K562 (cell line): ENCODE results near the gene SGMS1. TPM values are rescaled to one million over a fixed set of nuclear protein-coding genes. Genes with fewer than 3 reads are reported as not detected.
A peak's percentile ranks its signal among the peaks of the same experiment; 100 is the strongest.

ENCODE experiments used
- BACH1 ChIP-seq: fragments of 200-800 bp; sonication (Bioruptor generic); IDR thresholded peaks from 2 replicates; pipeline ENCODE4 v1.6.1; 2016; ENCODE audit warnings: missing genetic modification characterization, missing compliant biosample characterization
- BMI1 ChIP-seq: fragments of 150-350 bp; IDR thresholded peaks from 2 replicates; pipeline ENCODE4 v1.6.1; 2014; ENCODE audit warnings: low read length
- BRD9 ChIP-seq: fragments of 450-650 bp; IDR thresholded peaks from 2 replicates; pipeline ENCODE4 v1.6.1; 2018; ENCODE audit warnings: low read depth; ENCODE audit not compliant: partially characterized antibody
- CREBBP ChIP-seq: IDR thresholded peaks from one replicate; pipeline ENCODE4 v1.6.1; 2012; ENCODE audit warnings: low read depth, mild to moderate bottlenecking, control low read depth, inconsistent platforms, low read length
- ESRRB ChIP-seq: fragments of 250-450 bp; sonication (Bioruptor Pico); IDR thresholded peaks from 2 replicates; pipeline ENCODE4 v1.5.0; 2020; ENCODE audit warnings: mild to moderate bottlenecking, moderate library complexity, borderline replicate concordance
- NFATC3 ChIP-seq: fragments of 450-650 bp; IDR thresholded peaks from 2 replicates; pipeline ENCODE4 v1.6.1; 2017; ENCODE audit warnings: mild to moderate bottlenecking
- NFRKB ChIP-seq: fragments of 450-650 bp; IDR thresholded peaks from 2 replicates; pipeline ENCODE4 v1.6.1; 2016; ENCODE audit warnings: low read depth
- PHF20 ChIP-seq: fragments of 450-650 bp; IDR thresholded peaks from 2 replicates; pipeline ENCODE4 v1.6.1; 2018; ENCODE audit not compliant: partially characterized antibody
- PRMT5 ChIP-seq: sonication (generic); formaldehyde crosslinking; IDR thresholded peaks from 2 replicates; pipeline ENCODE4 v1.5.0; 2020; ENCODE audit warnings: missing genetic modification reagents
- RCOR1 ChIP-seq, 2 experiments: IDR thresholded peaks; 2 replicates each; pipeline ENCODE4 v1.6.1; 2012; ENCODE audit warnings: low read depth in 2 of 2, low read length in 2 of 2, borderline replicate concordance in 1 of 2, improper control_type of control experiment in 1 of 2
- SETDB1 ChIP-seq: IDR thresholded peaks from one replicate; pipeline ENCODE4 v1.6.1; 2012; ENCODE audit warnings: low read length, control low read depth, inconsistent platforms
- SUPT5H ChIP-seq: fragments of 450-650 bp; IDR thresholded peaks from 2 replicates; pipeline ENCODE4 v1.6.1; 2016
- THAP7 ChIP-seq: fragments of 250-450 bp; sonication (Bioruptor Pico); IDR thresholded peaks from 2 replicates; pipeline ENCODE4 v1.5.0; 2021
- YY1 ChIP-seq, 3 experiments: IDR thresholded peaks; 2 replicates each; pipeline ENCODE4 v1.6.1; 2011; ENCODE audit warnings: low read length in 2 of 3, mild to moderate bottlenecking in 2 of 3, moderate library complexity in 2 of 3, borderline replicate concordance in 1 of 3, control low read depth in 1 of 3, low read depth in 1 of 3; ENCODE audit not compliant: insufficient read depth in 3 of 3, insufficient replicate concordance in 2 of 3, control insufficient read depth in 1 of 3, insufficient read length in 1 of 3; ENCODE audit errors: extremely low read depth in 1 of 3
- ZFP1 ChIP-seq: fragments of 450-650 bp; formaldehyde crosslinking; IDR thresholded peaks from 2 replicates; pipeline ENCODE4 v1.4.0; 2020; ENCODE audit warnings: mild to moderate bottlenecking, mixed read lengths
- ZNF76 ChIP-seq: fragments of 250-450 bp; sonication (Bioruptor Pico); IDR thresholded peaks from 2 replicates; pipeline ENCODE4 v1.4.0; 2020; ENCODE audit warnings: mild to moderate bottlenecking, moderate library complexity, borderline replicate concordance
- polyA plus RNA-seq, 8 experiments: library from polyadenylated mRNA; depleted of rRNA in 4 of 8; stranded (reverse) in 5 of 8; unstranded in 3 of 8; fragments of >200 nt; fragmentation: Nextera tagmentation in 2 of 8; fragmentation: Illumina TruSeq in 1 of 8; extraction: Ambion mirVana in 2 of 8; extraction: Trizol in 1 of 8; gene quantifications; 2 replicates each; pipeline versions ENCODE4 v1.2.1 to v1.2.3, GENCODE V29; 2011 to 2014; ENCODE audit warnings: inconsistent platforms in 1 of 8, missing spikeins in 1 of 8
- total RNA-seq, 7 experiments: library from RNA; depleted of rRNA in 6 of 7; stranded (reverse); fragments of >200 nt in 6 of 7; fragmentation: Illumina TruSeq in 2 of 7; extraction: Trizol in 2 of 7; gene quantifications; 2 replicates each; pipeline versions ENCODE4 v1.2.1 to v1.2.3, GENCODE V29; 2011 to 2021; ENCODE audit warnings: low replicate concordance in 1 of 7
- TF ChIP-seq, protein P1 (sequence below): sonication (generic); formaldehyde crosslinking; IDR thresholded peaks from 2 replicates; pipeline ENCODE4 v1.5.0; 2020; ENCODE audit warnings: missing genetic modification reagents
- TF ChIP-seq, protein P2 (sequence below): fragments of 450-650 bp; formaldehyde crosslinking; IDR thresholded peaks from 2 replicates; pipeline ENCODE4 v1.4.0; 2022; ENCODE audit warnings: mild to moderate bottlenecking, moderate library complexity

Gene SGMS1
- total and polyA plus RNA-seq, 9 of the 15 experiments (the other 6 are each of a cell fraction or from before 2014, with no cell fraction given): 22.6 to 232 (median 82.2) TPM

- TF ChIP-seq, protein P1, sequence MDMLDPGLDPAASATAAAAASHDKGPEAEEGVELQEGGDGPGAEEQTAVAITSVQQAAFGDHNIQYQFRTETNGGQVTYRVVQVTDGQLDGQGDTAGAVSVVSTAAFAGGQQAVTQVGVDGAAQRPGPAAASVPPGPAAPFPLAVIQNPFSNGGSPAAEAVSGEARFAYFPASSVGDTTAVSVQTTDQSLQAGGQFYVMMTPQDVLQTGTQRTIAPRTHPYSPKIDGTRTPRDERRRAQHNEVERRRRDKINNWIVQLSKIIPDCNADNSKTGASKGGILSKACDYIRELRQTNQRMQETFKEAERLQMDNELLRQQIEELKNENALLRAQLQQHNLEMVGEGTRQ (CRISPR knock-in tag): no peak
- no peak for TF ChIP-seq THAP7
- no peak for TF ChIP-seq PRMT5 (CRISPR knock-in tag)
- TF ChIP-seq SUPT5H: no peak
- TF ChIP-seq NFATC3: no peak
- TF ChIP-seq YY1 (IDR thresholded peaks at IDR 0.05; ENCODE audit: borderline replicate concordance in 1 of 3, control insufficient read depth in 1 of 3, extremely low read depth in 1 of 3, insufficient read depth in 3 of 3, insufficient read length in 1 of 3, insufficient replicate concordance in 2 of 3, low read depth in 1 of 3, low read length in 2 of 3): no peak
- no peak for TF ChIP-seq NFRKB
- no peak for TF ChIP-seq BMI1
- TF ChIP-seq, protein P2, sequence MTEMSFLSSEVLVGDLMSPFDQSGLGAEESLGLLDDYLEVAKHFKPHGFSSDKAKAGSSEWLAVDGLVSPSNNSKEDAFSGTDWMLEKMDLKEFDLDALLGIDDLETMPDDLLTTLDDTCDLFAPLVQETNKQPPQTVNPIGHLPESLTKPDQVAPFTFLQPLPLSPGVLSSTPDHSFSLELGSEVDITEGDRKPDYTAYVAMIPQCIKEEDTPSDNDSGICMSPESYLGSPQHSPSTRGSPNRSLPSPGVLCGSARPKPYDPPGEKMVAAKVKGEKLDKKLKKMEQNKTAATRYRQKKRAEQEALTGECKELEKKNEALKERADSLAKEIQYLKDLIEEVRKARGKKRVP (CRISPR knock-in tag): no peak
- TF ChIP-seq ESRRB (CRISPR knock-in tag): no peak
- TF ChIP-seq RCOR1 (IDR thresholded peaks at IDR 0.05; ENCODE audit: borderline replicate concordance in 1 of 2, low read depth in 2 of 2, low read length in 2 of 2): no peak; a peak in 1 of 4 replicates
- TF ChIP-seq BRD9: peak; percentile 66
- no peak for TF ChIP-seq SETDB1
- TF ChIP-seq CREBBP: no peak
- no peak for TF ChIP-seq BACH1
- 0 out of 2 replicates have a peak, but pooled peaks have one; percentile 37 for TF ChIP-seq ZNF76 (CRISPR knock-in tag)
- TF ChIP-seq ZFP1: no peak
- no peak for TF ChIP-seq PHF20
These were observed 61.9 kb downstream of the SGMS1 start (continued) for GRCh38 chr10:50561816-50562215.
